ENCODE data around the gene CLIC4.

GRCh38 chr1:24696756-24697330, 48.4 kb upstream of the CLIC4 start:
- TF ChIP-seq CTCF (IDR thresholded peaks at IDR 0.05) (no peak), POLR2A (IDR thresholded peaks at IDR 0.05) (no peak), POLR2AphosphoS5 (IDR thresholded peaks at IDR 0.05) (no peak)

Measured in breast epithelium (tissue), 3 donors.